Skeletal muscle tissue (tissue), 4 donors: ENCODE measurements around the gene RFX8. TPM values are rescaled to one million over a fixed set of nuclear protein-coding genes. Genes with fewer than 3 reads are reported as not detected.
"Not testable (repeated sequence)": the region's sequence is repeated elsewhere in the genome, so short reads cannot be mapped to it uniquely, and the experiment has no call there.

ENCODE experiments used
- H3K27ac ChIP-seq: one replicate; pipeline ENCODE4 v1.7.0; 2013; ENCODE audit warnings: mild to moderate bottlenecking, low read depth, low read length, inconsistent platforms
- H3K27me3 ChIP-seq, 3 donors: one replicate each; pipeline ENCODE4 v1.7.0; 2013; ENCODE audit warnings: low read length in 3 of 3; ENCODE audit not compliant: control insufficient read depth in 3 of 3, insufficient read depth in 3 of 3
- H3K36me3 ChIP-seq, 3 donors: one replicate each; pipeline ENCODE4 v1.7.0; 2013; ENCODE audit warnings: low read length in 3 of 3; ENCODE audit not compliant: control insufficient read depth in 3 of 3, insufficient read depth in 3 of 3
- H3K4me1 ChIP-seq, 3 donors: one replicate each; pipeline ENCODE4 v1.7.0; 2013; ENCODE audit warnings: low read length in 3 of 3, mild to moderate bottlenecking in 3 of 3; ENCODE audit not compliant: control insufficient read depth in 3 of 3, insufficient read depth in 3 of 3
- H3K4me3 ChIP-seq, 3 donors: one replicate each; pipeline ENCODE4 v1.7.0; 2013; ENCODE audit warnings: low read length in 3 of 3
- H3K9ac ChIP-seq, 3 donors: one replicate each; pipeline ENCODE4 v1.7.0; 2013; ENCODE audit warnings: low read length in 3 of 3, mild to moderate bottlenecking in 3 of 3, moderate library complexity in 2 of 3, low read depth in 1 of 3
- H3K9me3 ChIP-seq, 3 donors: one replicate each; pipeline ENCODE4 v1.7.0; 2013; ENCODE audit warnings: low read length in 3 of 3; ENCODE audit not compliant: control insufficient read depth in 3 of 3
- total RNA-seq: library from RNA; depleted of rRNA; stranded (reverse); fragments of >200 nt; gene quantifications from one replicate; pipeline ENCODE4 v1.2.3, GENCODE V29; 2014
- donor health status: Osteomylitis.

RFX8 gene
- total RNA-seq, 1 donor from 2014 or later, result under 0.01 TPM

DNA sequence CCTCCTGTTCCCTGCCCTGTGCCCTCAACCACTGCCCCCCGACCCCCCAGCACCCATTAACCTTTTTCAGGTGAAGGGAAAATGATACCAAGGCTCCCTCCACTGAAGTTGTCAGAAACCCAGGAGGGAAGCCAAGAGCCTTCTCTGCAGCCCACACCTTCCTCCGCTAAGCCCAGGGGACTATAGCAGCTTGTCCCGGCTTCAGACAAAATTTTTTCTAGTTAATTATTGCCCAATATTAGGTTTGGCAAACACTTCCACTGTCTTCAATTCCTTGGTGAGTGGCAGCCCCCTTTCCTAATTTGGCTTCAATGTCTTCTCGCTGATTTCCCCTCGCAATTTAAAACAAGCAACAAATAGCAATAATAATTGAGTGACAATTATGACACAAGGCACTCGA lies 23.9 kb downstream of the RFX8 start:
- no peaks in the 10 kb centered on the region for H3K9me3 ChIP-seq
- H3K27ac ChIP-seq, result no peak overlapping the region
- no peak overlapping the region for H3K9ac ChIP-seq
- no peaks in the 10 kb centered on the region for H3K4me1 ChIP-seq
- no peaks in the 10 kb centered on the region for H3K36me3 ChIP-seq
- H3K27me3 ChIP-seq, result no peaks in the 10 kb centered on the region
- no peak overlapping the region for H3K4me3 ChIP-seq

DNA sequence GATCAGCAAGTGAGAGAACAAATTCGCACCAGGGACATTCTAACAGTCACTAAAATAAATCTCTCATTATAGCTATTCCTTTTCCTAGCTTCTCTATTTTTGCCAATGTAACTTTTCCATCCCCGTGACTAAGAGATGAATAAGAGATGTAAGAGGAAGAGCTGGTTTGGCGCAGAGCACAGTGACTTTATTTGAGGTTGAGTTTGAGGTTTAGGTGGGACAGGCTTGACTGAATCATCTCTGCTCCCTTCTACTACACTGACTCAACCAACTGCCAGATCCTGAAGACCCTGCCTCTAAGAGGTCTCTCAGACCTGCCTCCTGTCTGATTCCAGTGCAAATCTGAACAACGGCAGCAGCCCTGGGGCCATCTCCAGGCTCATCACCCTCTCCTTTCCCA lies 28.0 kb downstream of the RFX8 start:
- Histone ChIP-seq H3K36me3 (no peaks in the 10 kb centered on the region), H3K27me3 (no peaks in the 10 kb centered on the region), H3K9ac (no peak overlapping the region), H3K4me1 (no peaks in the 10 kb centered on the region), H3K9me3 (no peaks in the 10 kb centered on the region), H3K27ac (no peak overlapping the region), H3K4me3 (no peak overlapping the region)

DNA sequence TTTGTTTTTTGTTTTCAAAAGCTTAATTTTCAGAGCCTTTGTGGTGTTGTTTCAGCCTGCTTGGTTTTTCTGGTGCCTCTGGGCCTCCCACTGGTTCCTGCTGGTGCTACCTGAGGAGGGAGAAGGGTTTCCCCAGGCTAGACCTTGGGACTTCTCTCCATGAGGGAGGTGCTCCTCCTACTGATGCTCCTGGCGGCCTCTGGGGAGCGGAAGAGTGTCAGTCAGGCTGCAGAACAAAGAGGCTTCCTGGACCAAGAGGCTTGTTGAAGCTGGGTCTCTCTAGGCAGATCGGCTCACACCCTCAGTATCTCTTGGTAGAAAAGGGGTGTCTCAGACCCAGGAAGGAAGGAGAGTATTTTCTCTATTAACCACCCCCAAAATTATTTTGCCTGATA lies 32.2 kb downstream of the RFX8 start:
- no peak overlapping the region for H3K27ac ChIP-seq
- peaks cover 0 to 6% (median 3%) of the 10 kb centered on the region in 3 donors for H3K4me1 ChIP-seq
- no peak overlapping the region for H3K9ac ChIP-seq
- no peak overlapping the region for H3K4me3 ChIP-seq
- H3K36me3 ChIP-seq, result no peaks in the 10 kb centered on the region
- no peaks in the 10 kb centered on the region for H3K9me3 ChIP-seq
- no peaks in the 10 kb centered on the region for H3K27me3 ChIP-seq

DNA sequence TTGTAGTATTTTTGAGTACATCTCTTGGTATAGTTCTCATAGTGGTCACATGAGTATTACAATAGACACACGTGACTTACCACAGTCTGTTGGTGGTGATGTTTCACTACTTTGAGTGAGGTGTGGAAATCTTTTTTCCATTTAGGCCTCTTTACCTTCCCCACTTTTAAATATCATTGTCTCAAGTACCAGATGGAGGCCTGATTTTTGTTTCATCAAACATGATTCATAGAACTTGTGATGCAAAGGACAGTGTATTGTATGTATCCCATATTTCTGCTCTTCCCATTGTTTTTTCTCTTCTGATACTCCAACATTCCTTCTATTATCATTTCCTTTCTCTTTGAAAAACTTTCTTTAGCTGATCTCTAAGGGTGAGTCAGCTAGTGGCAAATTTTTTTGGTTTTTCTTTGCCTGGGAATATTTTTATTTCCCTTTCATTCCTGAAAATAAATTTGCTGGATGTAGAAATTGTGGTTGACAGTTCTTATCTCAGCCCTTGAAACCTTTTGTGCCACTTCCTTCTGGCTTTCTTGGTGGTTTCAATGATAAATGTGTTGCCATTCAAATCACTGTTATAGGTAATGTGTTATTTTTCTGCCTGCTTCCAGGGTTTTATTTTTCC lies 32.8 kb downstream of the RFX8 start:
- Histone ChIP-seq H3K4me3 (no peak overlapping the region), H3K4me1 (peaks cover 0 to 6% (median 3%) of the 10 kb centered on the region in 3 donors), H3K9me3 (no peaks in the 10 kb centered on the region), H3K36me3 (no peaks in the 10 kb centered on the region), H3K9ac (no peak overlapping the region), H3K27me3 (no peaks in the 10 kb centered on the region), H3K27ac (no peak overlapping the region)

DNA sequence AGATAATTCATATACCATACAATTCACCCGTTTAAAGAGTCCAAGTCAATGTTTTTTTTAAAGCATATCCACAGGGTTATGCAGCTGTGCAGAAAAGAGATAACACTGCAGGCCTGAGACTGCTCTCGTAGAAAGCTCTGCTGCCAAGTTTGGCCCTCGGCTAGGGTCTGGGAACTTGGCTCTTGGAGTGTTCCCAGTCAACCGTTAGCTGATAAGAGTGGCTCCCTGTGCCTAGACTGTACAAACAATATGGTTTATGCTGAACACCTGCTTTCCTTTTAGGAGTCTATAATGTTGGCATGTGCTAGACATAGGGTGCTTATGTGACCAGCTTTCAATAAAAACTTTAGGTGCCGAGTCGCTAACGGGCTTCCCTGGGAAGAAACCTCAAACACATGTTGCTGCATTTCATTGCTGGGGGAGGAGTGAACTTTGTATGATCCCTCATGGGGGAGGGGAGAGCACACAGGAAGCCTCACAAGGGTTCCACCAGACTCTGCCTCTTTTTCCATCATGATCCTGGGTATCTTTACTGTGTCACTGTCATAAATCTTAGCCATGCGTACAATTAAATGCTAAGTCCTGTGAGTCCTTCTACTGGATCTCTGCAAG lies 34.7 kb downstream of the RFX8 start:
- Histone ChIP-seq H3K9me3 (no peaks in the 10 kb centered on the region), H3K27ac (no peak overlapping the region), H3K36me3 (no peaks in the 10 kb centered on the region), H3K27me3 (no peaks in the 10 kb centered on the region), H3K4me1 (peaks cover 0 to 6% (median 3%) of the 10 kb centered on the region in 3 donors), H3K9ac (no peak overlapping the region), H3K4me3 (no peak overlapping the region)

- Histone ChIP-seq H3K4me3 (no peak overlapping the region), H3K36me3 (no peaks in the 10 kb centered on the region), H3K9me3 (no peaks in the 10 kb centered on the region), H3K9ac (no peak overlapping the region), H3K27me3 (no peaks in the 10 kb centered on the region), H3K27ac (no peak overlapping the region), H3K4me1 (peaks cover 0 to 6% (median 5%) of the 10 kb centered on the region in 3 donors)
These were observed 35.2 kb downstream of the RFX8 start for GRCh38 chr2:101439716-101440115.

DNA sequence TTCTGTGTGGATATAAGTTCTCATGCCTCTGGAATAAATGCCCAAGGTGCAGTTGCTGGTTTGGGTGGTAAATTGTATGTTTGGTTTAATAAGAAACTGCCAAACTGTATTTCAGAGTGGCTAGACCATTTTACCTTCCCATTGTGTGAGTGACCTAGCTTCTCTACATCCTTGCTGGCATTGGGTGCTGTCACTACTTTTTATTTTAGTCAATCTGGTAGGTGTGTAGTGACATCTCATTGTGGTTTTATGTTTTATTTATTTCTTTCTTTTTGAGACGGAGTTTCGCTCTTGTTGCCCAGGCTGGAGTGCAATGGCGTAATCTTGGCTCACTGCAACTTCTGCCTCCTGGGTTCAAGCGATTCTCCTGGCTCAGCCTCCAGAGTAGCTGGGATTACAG lies 36.4 kb downstream of the RFX8 start:
- H3K36me3 ChIP-seq, result not testable (repeated sequence)

GRCh38 chr2:101435001-101435862 lies 39.7 kb downstream of the RFX8 start:
- no peaks in the 10 kb centered on the region for H3K36me3 ChIP-seq
- no peak overlapping the region for H3K27ac ChIP-seq
- peak overlapping the region in 1 of 3 donors; percentile 61 for H3K9ac ChIP-seq
- H3K4me1 ChIP-seq, result peaks cover 0 to 4% (median 2%) of the 10 kb centered on the region in 3 donors
- H3K9me3 ChIP-seq, result no peaks in the 10 kb centered on the region
- no peaks in the 10 kb centered on the region for H3K27me3 ChIP-seq
- H3K4me3 ChIP-seq, result peak overlapping the region in 2 of 3 donors; percentile 15 to 31

More for the DNA sequence above, 36.4 kb downstream of the RFX8 start:
- H3K4me1 ChIP-seq, H3K4me3 ChIP-seq, H3K27me3 ChIP-seq, H3K27ac ChIP-seq, H3K9me3 ChIP-seq, H3K9ac ChIP-seq: not testable (repeated sequence)

- no peak overlapping the region for H3K4me3 ChIP-seq
- H3K4me1 ChIP-seq, result peaks cover 4 to 9% (median 5%) of the 10 kb centered on the region in 3 donors
- H3K9me3 ChIP-seq, result no peaks in the 10 kb centered on the region
- no peak overlapping the region for H3K9ac ChIP-seq
- H3K27me3 ChIP-seq, result no peaks in the 10 kb centered on the region
- H3K36me3 ChIP-seq, result no peaks in the 10 kb centered on the region
- no peak overlapping the region for H3K27ac ChIP-seq
These were observed 41.4 kb downstream of the RFX8 start for GRCh38 chr2:101433465-101433864.
